Activated CD4-positive, alpha-beta memory T cell treated with anti-CD3 and anti-CD28 coated beads, Interleukin-2, amount 10 ng/mL, durations not matched to agents 7 days and 5 days (primary cell): ENCODE measurements around the gene DOK6. TPM values are rescaled to one million over a fixed set of nuclear protein-coding genes. Genes with fewer than 3 reads are reported as not detected.

ENCODE experiments used
- CTCF ChIA-PET: fragments of 350-600 bp; sonication (Branson Sonifier 250); formaldehyde crosslinking; loops from one replicate; lab custom pipeline; 2021; ENCODE audit warnings: antibody characterized with exemption, inconsistent platforms; lab: Charles Lee
- POLR2A ChIA-PET: fragments of 350-600 bp; sonication (Branson Sonifier 250); formaldehyde crosslinking; loops from one replicate; lab custom pipeline; 2021; ENCODE audit warnings: antibody characterized with exemption; lab: Charles Lee
- DNase-seq: peaks from one replicate; pipeline ENCODE4 v3.0.0-alpha.2; 2020
- H3K27ac Mint-ChIP-seq: one replicate; pipeline ENCODE4 v1.8.0; 2021; ENCODE audit warnings: mild to moderate bottlenecking, mixed read lengths
- H3K27me3 Mint-ChIP-seq: one replicate; pipeline ENCODE4 v1.8.0; 2021; ENCODE audit warnings: mixed read lengths
- H3K36me3 Mint-ChIP-seq: one replicate; pipeline ENCODE4 v1.8.0; 2021; ENCODE audit warnings: low read depth, mixed read lengths
- H3K4me1 Mint-ChIP-seq: one replicate; pipeline ENCODE4 v1.8.0; 2021; ENCODE audit warnings: mixed read lengths
- H3K4me3 Mint-ChIP-seq: one replicate; pipeline ENCODE4 v1.8.0; 2021; ENCODE audit warnings: mild to moderate bottlenecking, mixed read lengths
- H3K9me3 Mint-ChIP-seq: one replicate; pipeline ENCODE4 v1.8.0; 2021; ENCODE audit warnings: mixed read lengths
- total RNA-seq, 2 experiments: library from RNA; stranded (reverse); gene quantifications; one replicate each; pipeline ENCODE4 v1.2.3, GENCODE V29; 2021

DOK6 gene
- total RNA-seq, 2 experiments from 2014 or later, result not detected

- Mint-ChIP-seq H3K36me3 (peaks cover 72% of the 10 kb centered on the region), H3K4me3 (peak overlapping the region; percentile 71), H3K9me3 (peaks cover 14% of the 10 kb centered on the region), H3K27me3 (no peaks in the 10 kb centered on the region), H3K27ac (peak overlapping the region; percentile 89), H3K4me1 (peaks cover 82% of the 10 kb centered on the region)
- peak; percentile 48 for DNase-seq
- CTCF ChIA-PET, result no interaction called here
- POLR2A ChIA-PET, result interaction anchor here (1.0 to 1.2 kb wide), 2 partner anchors 40 to 61 kb away, joined by 3 to 5 read pairs; no protein-coding TSS in a partner anchor
These were observed 494.7 kb downstream of the DOK6 start for GRCh38 chr18:69895066-69896047.

GRCh38 chr18:69897397-69898108, 496.9 kb downstream of the DOK6 start:
- DNase-seq, result peak; percentile 49
- H3K27me3 Mint-ChIP-seq, result no peaks in the 10 kb centered on the region
- peak overlapping the region; percentile 70 for H3K4me3 Mint-ChIP-seq
- ChIA-PET POLR2A (interaction anchor here (1.1 to 4.1 kb wide), 7 partner anchors 9 to 83 kb away, joined by 3 to 61 read pairs (median 35); partner anchors contain the start of gene CD226), CTCF (interaction anchor here (0.8 to 2.5 kb wide), 6 partner anchors 11 to 70 kb away, joined by 3 to 18 read pairs (median 6); no protein-coding TSS in a partner anchor)
- peaks cover 64% of the 10 kb centered on the region for H3K36me3 Mint-ChIP-seq
- H3K4me1 Mint-ChIP-seq, result peaks cover 78% of the 10 kb centered on the region
- peaks cover 3% of the 10 kb centered on the region for H3K9me3 Mint-ChIP-seq
- H3K27ac Mint-ChIP-seq, result peak overlapping the region; percentile 89

- H3K4me3 Mint-ChIP-seq, result peak overlapping the region; percentile 70
- ChIA-PET CTCF (interaction anchor here (0.8 to 2.5 kb wide), 11 partner anchors 12 to 70 kb away, joined by 3 to 18 read pairs (median 4); no protein-coding TSS in a partner anchor), POLR2A (interaction anchor here (1.0 to 4.1 kb wide), 10 partner anchors 10 to 82 kb away, joined by 3 to 61 read pairs (median 14); partner anchors contain the start of gene CD226)
- peak overlapping the region; percentile 89 for H3K27ac Mint-ChIP-seq
- DNase-seq, result peak; percentile 62
- H3K27me3 Mint-ChIP-seq, result no peaks in the 10 kb centered on the region
- H3K4me1 Mint-ChIP-seq, result peaks cover 76% of the 10 kb centered on the region
- peaks cover 64% of the 10 kb centered on the region for H3K36me3 Mint-ChIP-seq
- H3K9me3 Mint-ChIP-seq, result peaks cover 3% of the 10 kb centered on the region
These were observed 497.7 kb downstream of the DOK6 start for GRCh38 chr18:69898241-69898861.
